ENCODE results near the gene UBE2H.

The UBE2H gene

GRCh38 chr7:129924602-129925001, 28.2 kb downstream of the UBE2H start:
- TF ChIP-seq, protein P1, sequence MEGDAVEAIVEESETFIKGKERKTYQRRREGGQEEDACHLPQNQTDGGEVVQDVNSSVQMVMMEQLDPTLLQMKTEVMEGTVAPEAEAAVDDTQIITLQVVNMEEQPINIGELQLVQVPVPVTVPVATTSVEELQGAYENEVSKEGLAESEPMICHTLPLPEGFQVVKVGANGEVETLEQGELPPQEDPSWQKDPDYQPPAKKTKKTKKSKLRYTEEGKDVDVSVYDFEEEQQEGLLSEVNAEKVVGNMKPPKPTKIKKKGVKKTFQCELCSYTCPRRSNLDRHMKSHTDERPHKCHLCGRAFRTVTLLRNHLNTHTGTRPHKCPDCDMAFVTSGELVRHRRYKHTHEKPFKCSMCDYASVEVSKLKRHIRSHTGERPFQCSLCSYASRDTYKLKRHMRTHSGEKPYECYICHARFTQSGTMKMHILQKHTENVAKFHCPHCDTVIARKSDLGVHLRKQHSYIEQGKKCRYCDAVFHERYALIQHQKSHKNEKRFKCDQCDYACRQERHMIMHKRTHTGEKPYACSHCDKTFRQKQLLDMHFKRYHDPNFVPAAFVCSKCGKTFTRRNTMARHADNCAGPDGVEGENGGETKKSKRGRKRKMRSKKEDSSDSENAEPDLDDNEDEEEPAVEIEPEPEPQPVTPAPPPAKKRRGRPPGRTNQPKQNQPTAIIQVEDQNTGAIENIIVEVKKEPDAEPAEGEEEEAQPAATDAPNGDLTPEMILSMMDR (IDR thresholded peaks at IDR 0.05; ENCODE audit: low read depth, low read length, missing control alignments) = no peak
- no peak overlapping the region for H3K4me3 ChIP-seq (replicated peaks; ENCODE audit: low read depth, low read length)
- DNase-seq (ENCODE audit: extremely low read depth, low read depth) = no peak

GRCh38 chr7:129923709-129924108, 29.1 kb downstream of the UBE2H start:
- DNase-seq (ENCODE audit: extremely low read depth, low read depth) = no peak
- TF ChIP-seq, protein P1 (IDR thresholded peaks at IDR 0.05; ENCODE audit: low read depth, low read length, missing control alignments) = no peak
- no peak overlapping the region for H3K4me3 ChIP-seq (replicated peaks; ENCODE audit: low read depth, low read length)

- DNase-seq (ENCODE audit: extremely low read depth, low read depth) = no peak
- H3K4me3 ChIP-seq (replicated peaks; ENCODE audit: low read depth, low read length) = no peak overlapping the region
- TF ChIP-seq, protein P1 (IDR thresholded peaks at IDR 0.05; ENCODE audit: low read depth, low read length, missing control alignments) = no peak
Observed at GRCh38 chr7:129919492-129919891, 33.3 kb downstream of the UBE2H start.

DNA sequence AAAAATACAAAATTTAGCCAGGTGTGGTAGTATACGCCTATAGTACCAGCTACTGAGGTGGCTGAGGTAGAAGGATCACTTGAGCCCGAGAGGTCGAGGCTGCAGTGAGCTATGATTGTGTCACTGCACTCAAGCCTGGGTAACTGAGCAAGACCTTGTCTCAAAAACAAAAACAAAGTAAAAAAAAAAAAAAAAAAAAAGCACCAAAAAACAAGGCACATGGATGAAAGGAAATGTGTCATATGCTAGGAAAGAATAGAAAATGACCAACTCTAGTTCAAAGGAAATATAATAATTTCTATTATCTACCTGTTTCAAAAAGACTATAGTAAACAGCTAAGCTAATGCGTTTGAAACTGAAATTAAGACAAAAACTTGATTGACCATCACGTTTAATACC, 33.8 kb downstream of the UBE2H start:
- TF ChIP-seq, protein P1 (IDR thresholded peaks at IDR 0.05; ENCODE audit: low read depth, low read length, missing control alignments) = no peak

GRCh38 chr7:129917934-129918333, 34.8 kb downstream of the UBE2H start:
- DNase-seq (ENCODE audit: extremely low read depth, low read depth) = no peak
- no peak overlapping the region for H3K4me3 ChIP-seq (replicated peaks; ENCODE audit: low read depth, low read length)
- TF ChIP-seq, protein P1 (IDR thresholded peaks at IDR 0.05; ENCODE audit: low read depth, low read length, missing control alignments) = no peak

More for the DNA sequence above, 33.8 kb downstream of the UBE2H start:
- no peak for DNase-seq (ENCODE audit: extremely low read depth, low read depth)
- H3K4me3 ChIP-seq (replicated peaks; ENCODE audit: low read depth, low read length) = no peak overlapping the region

GRCh38 chr7:129914536-129915272, 38.1 kb downstream of the UBE2H start:
- TF ChIP-seq, protein P1 (IDR thresholded peaks at IDR 0.05; ENCODE audit: low read depth, low read length, missing control alignments) = no peak
- H3K4me3 ChIP-seq (replicated peaks; ENCODE audit: low read depth, low read length) = no peak overlapping the region
- no peak for DNase-seq (ENCODE audit: extremely low read depth, low read depth)

- no peak for DNase-seq (ENCODE audit: extremely low read depth, low read depth)
- no peak overlapping the region for H3K4me3 ChIP-seq (replicated peaks; ENCODE audit: low read depth, low read length)
- TF ChIP-seq, protein P1 (IDR thresholded peaks at IDR 0.05; ENCODE audit: low read depth, low read length, missing control alignments) = no peak
Observed at GRCh38 chr7:129913428-129913827, 39.3 kb downstream of the UBE2H start.

Measured in HFF-Myc (cell line).